Smooth muscle cell (in vitro differentiated cells): ENCODE measurements around the gene CEACAM3. TPM values are rescaled to one million over a fixed set of nuclear protein-coding genes. Genes with fewer than 3 reads are reported as not detected.

Experiments used
- DNase-seq: peaks from one replicate; lab custom pipeline; 2025; ENCODE audit not compliant: unreplicated experiment; lab: John Stamatoyannopoulos, UW
- H2AFZ ChIP-seq: fragments of 200-600 bp; sonication (generic); 2 replicates; pipeline ENCODE4 v1.6.0; 2016; ENCODE audit warnings: antibody characterized with exemption, low read depth, mild to moderate bottlenecking
- H3F3A ChIP-seq: fragments of 200-600 bp; sonication (generic); 2 replicates; pipeline ENCODE4 v1.6.0; 2017; ENCODE audit warnings: antibody characterized with exemption, low read depth
- H3K27ac ChIP-seq: fragments of 200-600 bp; sonication (generic); 2 replicates; pipeline ENCODE4 v1.5.1; 2016; ENCODE audit warnings: low read depth, mild to moderate bottlenecking
- H3K27me3 ChIP-seq: fragments of 200-600 bp; sonication (generic); 2 replicates; pipeline ENCODE4 v1.6.1; 2016; ENCODE audit warnings: low read depth, mild to moderate bottlenecking
- H3K36me3 ChIP-seq: fragments of 200-600 bp; sonication (generic); 2 replicates; pipeline ENCODE4 v1.5.1; 2016; ENCODE audit warnings: low read depth
- H3K4me1 ChIP-seq: fragments of 200-600 bp; sonication (generic); 2 replicates; pipeline ENCODE4 v1.5.1; 2016; ENCODE audit warnings: low read depth
- H3K4me2 ChIP-seq: fragments of 200-600 bp; sonication (generic); 2 replicates; pipeline ENCODE4 v1.6.0; 2016; ENCODE audit warnings: mild to moderate bottlenecking
- H3K4me3 ChIP-seq: fragments of 200-600 bp; sonication (generic); 2 replicates; pipeline ENCODE4 v1.5.1; 2016; ENCODE audit warnings: mild to moderate bottlenecking
- H3K79me2 ChIP-seq: fragments of 200-600 bp; sonication (generic); 2 replicates; pipeline ENCODE4 v1.6.0; 2016; ENCODE audit warnings: low read depth, mild to moderate bottlenecking
- H3K9ac ChIP-seq: fragments of 200-600 bp; sonication (generic); 2 replicates; pipeline ENCODE4 v1.6.0; 2016; ENCODE audit warnings: low read depth
- H3K9me3 ChIP-seq: fragments of 200-600 bp; sonication (generic); replicated peaks from 2 replicates; pipeline ENCODE4 v1.5.1; 2016; ENCODE audit warnings: low read depth
- H4K20me1 ChIP-seq: fragments of 200-600 bp; sonication (generic); 2 replicates; pipeline ENCODE4 v1.6.0; 2016; ENCODE audit warnings: low read depth
- CTCF ChIP-seq: fragments of 200-600 bp; sonication (generic); IDR thresholded peaks from 2 replicates; pipeline ENCODE4 v1.5.1; 2017; ENCODE audit warnings: borderline replicate concordance, mild to moderate bottlenecking, antibody characterized with exemption; ENCODE audit not compliant: insufficient read depth, poor library complexity, severe bottlenecking
- WGBS: methylation state at CpG from one replicate; pipeline ENCODE4 v1.1.7; 2016; ENCODE audit warnings: low lambda C conversion rate; 5-methylcytosine and 5-hydroxymethylcytosine counted together
- polyA plus RNA-seq: library from polyadenylated mRNA; unstranded; fragments of >200 nt; fragmentation: Nextera tagmentation; extraction: Ambion mirVana; gene quantifications from 2 replicates; pipeline ENCODE4 v1.2.1, GENCODE V29; 2016
- total RNA-seq: library from RNA; depleted of rRNA; stranded (reverse); fragments of >200 nt; gene quantifications from 2 replicates; pipeline ENCODE4 v1.2.3, GENCODE V29; 2014

Gene CEACAM3
- total and polyA plus RNA-seq, 2 experiments from 2014 or later, result not detected

GRCh38 chr19:41799444-41800000 lies 3.1 kb downstream of the CEACAM3 start:
- H3K9ac ChIP-seq, result no peak overlapping the region
- H3K79me2 ChIP-seq, result no peaks in the 10 kb centered on the region
- H3K4me1 ChIP-seq, result no peaks in the 10 kb centered on the region
- H4K20me1 ChIP-seq, result no peaks in the 10 kb centered on the region
- H3K27me3 ChIP-seq, result no peaks in the 10 kb centered on the region
- no peak overlapping the region for H3K4me2 ChIP-seq
- TF ChIP-seq CTCF, result no peak
- no peaks in the 10 kb centered on the region for H3K9me3 ChIP-seq
- DNase-seq, result no peak
- no peak overlapping the region for H2AFZ ChIP-seq
- 73% methylated on average over 9 of the region's 9 CpGs for WGBS
- H3K36me3 ChIP-seq, result no peaks in the 10 kb centered on the region
- H3K4me3 ChIP-seq, result no peak overlapping the region
- no peaks in the 10 kb centered on the region for H3F3A ChIP-seq
- H3K27ac ChIP-seq, result no peak overlapping the region

- WGBS, result 68% methylated on average over 4 of the region's 4 CpGs
Observed at GRCh38 chr19:41801031-41801430, 4.6 kb downstream of the CEACAM3 start.

GRCh38 chr19:41801792-41802211 lies 5.4 kb downstream of the CEACAM3 start:
- no peaks in the 10 kb centered on the region for H3K4me1 ChIP-seq
- TF ChIP-seq CTCF, result no peak
- no peak overlapping the region for H3K4me2 ChIP-seq
- H3K4me3 ChIP-seq, result no peak overlapping the region
- DNase-seq, result no peak
- no peaks in the 10 kb centered on the region for H3K79me2 ChIP-seq
- H3K36me3 ChIP-seq, result no peaks in the 10 kb centered on the region
- no peaks in the 10 kb centered on the region for H3K9me3 ChIP-seq
- no peak overlapping the region for H3K27ac ChIP-seq
- H3K27me3 ChIP-seq, result no peaks in the 10 kb centered on the region
- no peaks in the 10 kb centered on the region for H4K20me1 ChIP-seq
- H3K9ac ChIP-seq, result no peak overlapping the region
- no peaks in the 10 kb centered on the region for H3F3A ChIP-seq
- 50% methylated on average over 2 of the region's 2 CpGs for WGBS
- no peak overlapping the region for H2AFZ ChIP-seq

More at GRCh38 chr19:41801031-41801430, 4.6 kb downstream of the CEACAM3 start:
- Histone ChIP-seq H3K4me1 (no peaks in the 10 kb centered on the region), H3K27me3 (no peaks in the 10 kb centered on the region), H3K9me3 (no peaks in the 10 kb centered on the region), H3K27ac (no peak overlapping the region), H3F3A (no peaks in the 10 kb centered on the region), H3K4me2 (no peak overlapping the region), H3K79me2 (no peaks in the 10 kb centered on the region), H4K20me1 (no peaks in the 10 kb centered on the region), H3K4me3 (no peak overlapping the region), H3K36me3 (no peaks in the 10 kb centered on the region), H2AFZ (no peak overlapping the region), H3K9ac (no peak overlapping the region)
- DNase-seq, result no peak
- TF ChIP-seq CTCF, result no peak

GRCh38 chr19:41802770-41803169 lies 6.4 kb downstream of the CEACAM3 start:
- Histone ChIP-seq H3K79me2 (no peaks in the 10 kb centered on the region), H3F3A (no peaks in the 10 kb centered on the region), H3K9me3 (no peaks in the 10 kb centered on the region), H3K36me3 (no peaks in the 10 kb centered on the region), H3K4me3 (no peak overlapping the region), H3K9ac (no peak overlapping the region), H4K20me1 (no peaks in the 10 kb centered on the region), H3K27me3 (no peaks in the 10 kb centered on the region), H3K4me1 (no peaks in the 10 kb centered on the region), H3K27ac (no peak overlapping the region), H2AFZ (no peak overlapping the region), H3K4me2 (no peak overlapping the region)
- DNase-seq, result no peak
- TF ChIP-seq CTCF, result no peak
- WGBS, result 64% methylated on average over 2 of the region's 2 CpGs
